Measurements from ENCODE around the gene VPS37D. TPM values are rescaled to one million over a fixed set of nuclear protein-coding genes. Genes with fewer than 3 reads are reported as not detected.
"Not testable (repeated sequence)": the region's sequence is repeated elsewhere in the genome, so short reads cannot be mapped to it uniquely, and the experiment has no call there.

VPS37D gene
- total RNA-seq, 2 donors from 2014 or later: 0.62 to 2.0 TPM

DNA sequence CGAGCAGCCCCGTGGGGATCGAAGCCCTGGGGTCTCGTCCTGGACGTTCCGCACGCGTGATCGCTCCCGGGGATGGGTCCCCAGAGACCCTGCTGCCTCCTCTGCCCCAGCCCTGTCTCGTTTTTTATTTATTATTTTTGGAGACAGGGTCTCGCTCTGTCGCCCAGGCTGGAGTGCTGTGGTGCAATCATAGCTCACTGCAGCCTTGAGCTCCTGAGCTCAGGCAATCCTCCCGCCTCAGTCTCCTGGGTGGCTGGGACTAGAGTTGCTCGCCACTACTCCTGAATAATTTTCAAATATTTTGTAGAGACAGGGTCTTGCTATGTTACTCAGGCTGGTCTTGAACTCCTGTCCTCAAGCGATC, 52.2 kb downstream of the VPS37D start:
- no peaks in the 10 kb centered on the region for H3K9me3 ChIP-seq
- no peaks in the 10 kb centered on the region for H3K27me3 ChIP-seq
- H3K9ac ChIP-seq (ENCODE audit: low read depth in 2 of 2, low read length in 2 of 2): no peak overlapping the region
- peak overlapping the region; percentile 16 for H3K4me3 ChIP-seq
- TF ChIP-seq CTCF (IDR thresholded peaks at IDR 0.05): no peak
- H3K36me3 ChIP-seq: no peaks in the 10 kb centered on the region
- no peak for DNase-seq
- H3K4me1 ChIP-seq: peaks cover 16% of the 10 kb centered on the region
- intact Hi-C loops (cut with DNase I): no loop called here
- no peak overlapping the region for H3K27ac ChIP-seq

- DNase-seq; H3K9me3 ChIP-seq; H3K27me3 ChIP-seq; H3K9ac ChIP-seq (ENCODE audit: low read depth in 2 of 2, low read length in 2 of 2); intact Hi-C loops (cut with DNase I); H3K27ac ChIP-seq; H3K36me3 ChIP-seq; H3K4me3 ChIP-seq: not testable (repeated sequence)
- H3K4me1 ChIP-seq: peaks cover 15% of the 10 kb centered on the region
Observed at GRCh38 chr7:73720443-73720842, 52.8 kb downstream of the VPS37D start.

DNA sequence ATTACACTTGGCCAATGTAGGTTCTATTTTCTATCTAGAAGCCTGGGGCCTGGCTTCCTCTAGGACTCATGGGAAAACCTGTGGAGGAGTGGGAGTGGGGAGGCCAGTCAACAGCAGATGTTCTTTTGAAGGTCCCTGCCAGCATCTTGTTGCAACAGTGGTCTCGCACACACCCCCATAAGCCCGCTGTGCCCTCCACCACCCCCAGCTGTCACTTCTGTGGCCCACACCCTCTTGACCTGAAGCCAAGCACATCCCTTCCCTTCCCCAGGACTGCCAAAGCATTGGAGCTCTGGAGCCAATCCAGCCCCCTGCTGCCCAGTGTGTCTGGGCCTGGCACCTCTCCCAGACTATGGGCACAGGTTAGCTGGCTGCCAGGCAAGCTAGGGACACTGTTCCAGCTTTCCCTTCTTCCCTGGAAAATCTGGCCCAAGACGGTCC, 53.8 kb downstream of the VPS37D start:
- Histone ChIP-seq H3K9me3 (no peaks in the 10 kb centered on the region), H3K4me3 (no peak overlapping the region), H3K4me1 (peaks cover 12% of the 10 kb centered on the region), H3K36me3 (no peaks in the 10 kb centered on the region), H3K27ac (no peak overlapping the region), H3K9ac (ENCODE audit: low read depth in 2 of 2, low read length in 2 of 2) (no peak overlapping the region), H3K27me3 (no peaks in the 10 kb centered on the region)
- DNase-seq: no peak
- intact Hi-C loops (cut with DNase I): no loop called here
- no peak for TF ChIP-seq CTCF (IDR thresholded peaks at IDR 0.05)

Small RNA genes within 50 kb of the gene (microRNA-seq; reads per million reads assigned to microRNA genes)
- not detected for gene MIR4284

Other genes with a start within 250 kb of the VPS37D start
- under 1 TPM; 0.35 to 0.37 TPM for gene FZD9, start 234.1 kb upstream of the VPS37D start, total RNA-seq
- 10 to 100 TPM; 43.9 to 58.4 TPM for gene BAZ1B, start 145.5 kb upstream of the VPS37D start, total RNA-seq
- gene BCL7B, start 110.1 kb upstream of the VPS37D start, total RNA-seq: 10 to 100 TPM; 53.8 to 56.8 TPM
- 10 to 100 TPM; 36.5 to 50.2 TPM for gene TBL2, start 89.3 kb upstream of the VPS37D start, total RNA-seq
- gene MLXIPL, start 43.3 kb upstream of the VPS37D start, total RNA-seq: 10 to 100 TPM in 1 of 2 donors, 1 to 10 TPM in 1; 9.5 to 15.7 TPM
- gene DNAJC30, start 15.6 kb downstream of the VPS37D start, total RNA-seq: 10 to 100 TPM in 1 of 2 donors, 1 to 10 TPM in 1; 9.7 to 15.1 TPM
- 10 to 100 TPM; 46.4 to 79.5 TPM for gene BUD23, start 15.8 kb downstream of the VPS37D start, total RNA-seq
- 1 to 10 TPM; 7.0 to 7.2 TPM for gene STX1A, start 51.8 kb downstream of the VPS37D start, total RNA-seq
- 100 to 1,000 TPM; 109 to 123 TPM for gene ABHD11, start 71.0 kb downstream of the VPS37D start, total RNA-seq
- gene CLDN3, start 102.4 kb downstream of the VPS37D start, total RNA-seq: 100 to 1,000 TPM; 599 to 634 TPM
- gene CLDN4, start 163.2 kb downstream of the VPS37D start, total RNA-seq: 100 to 1,000 TPM; 568 to 932 TPM
- 1 to 10 TPM; 4.0 to 7.4 TPM for gene METTL27, start 174.7 kb downstream of the VPS37D start, total RNA-seq
- gene TMEM270, start 193.3 kb downstream of the VPS37D start, total RNA-seq: not detected

All from colonic mucosa (tissue), 4 donors.